Nephron (organoid): ENCODE measurements around the gene ABLIM2.

Experiments used
- H3K27ac Mint-ChIP-seq, 3 experiments: 2 replicates each; pipeline ENCODE4 v1.8.0; 2020; ENCODE audit warnings: mixed read lengths in 3 of 3, mild to moderate bottlenecking in 2 of 3, moderate library complexity in 1 of 3
- H3K27me3 Mint-ChIP-seq: 2 replicates; pipeline ENCODE4 v1.8.0; 2021; ENCODE audit warnings: low read depth, mild to moderate bottlenecking, moderate library complexity, mixed read lengths
- H3K36me3 Mint-ChIP-seq: 2 replicates; pipeline ENCODE4 v1.8.0; 2020; ENCODE audit warnings: low read depth, mixed read lengths
- H3K4me1 Mint-ChIP-seq: 2 replicates; pipeline ENCODE4 v1.8.0; 2020; ENCODE audit warnings: mixed read lengths
- H3K4me3 Mint-ChIP-seq, 3 experiments: 2 replicates each; pipeline ENCODE4 v1.8.0; 2020; ENCODE audit warnings: mild to moderate bottlenecking in 3 of 3, mixed read lengths in 3 of 3, moderate library complexity in 2 of 3
- H3K9me3 Mint-ChIP-seq: 2 replicates; pipeline ENCODE4 v1.8.0; 2020; ENCODE audit warnings: mixed read lengths
- TF ChIP-seq, protein P1 (sequence below), 3 experiments: fragments of 200-600 bp; sonication (generic); IDR thresholded peaks; one replicate each; pipeline ENCODE4 v1.5.0; 2021; ENCODE audit warnings: antibody characterized with exemption in 3 of 3; ENCODE audit not compliant: unreplicated experiment in 3 of 3

Gene ABLIM2

DNA sequence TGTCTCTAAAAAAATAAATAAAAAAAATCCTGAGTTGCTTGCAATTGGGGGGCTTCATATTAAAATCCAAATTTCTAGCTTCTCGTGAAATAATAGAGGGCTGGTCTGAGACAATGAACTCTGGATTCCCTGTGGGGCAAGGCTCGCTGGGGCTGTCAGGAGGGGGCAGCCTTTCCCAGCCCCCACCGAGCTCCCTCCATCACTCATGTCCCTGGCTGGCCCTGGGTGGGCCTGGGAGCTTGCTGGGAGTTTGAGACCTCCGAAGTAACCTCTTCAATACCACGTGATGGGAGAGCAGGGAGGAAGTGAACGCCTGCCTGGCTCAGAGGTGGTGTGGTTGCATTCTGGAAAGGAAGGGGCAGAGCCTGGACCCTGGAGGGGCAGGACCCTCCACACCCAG is 164.9 kb downstream of the ABLIM2 start:
- Mint-ChIP-seq H3K36me3 (no peaks in the 10 kb centered on the region), H3K9me3 (peaks cover 11% of the 10 kb centered on the region), H3K27ac (no peak overlapping the region), H3K4me1 (no peaks in the 10 kb centered on the region), H3K4me3 (no peak overlapping the region), H3K27me3 (peaks cover 5% of the 10 kb centered on the region)
- TF ChIP-seq, protein P1, sequence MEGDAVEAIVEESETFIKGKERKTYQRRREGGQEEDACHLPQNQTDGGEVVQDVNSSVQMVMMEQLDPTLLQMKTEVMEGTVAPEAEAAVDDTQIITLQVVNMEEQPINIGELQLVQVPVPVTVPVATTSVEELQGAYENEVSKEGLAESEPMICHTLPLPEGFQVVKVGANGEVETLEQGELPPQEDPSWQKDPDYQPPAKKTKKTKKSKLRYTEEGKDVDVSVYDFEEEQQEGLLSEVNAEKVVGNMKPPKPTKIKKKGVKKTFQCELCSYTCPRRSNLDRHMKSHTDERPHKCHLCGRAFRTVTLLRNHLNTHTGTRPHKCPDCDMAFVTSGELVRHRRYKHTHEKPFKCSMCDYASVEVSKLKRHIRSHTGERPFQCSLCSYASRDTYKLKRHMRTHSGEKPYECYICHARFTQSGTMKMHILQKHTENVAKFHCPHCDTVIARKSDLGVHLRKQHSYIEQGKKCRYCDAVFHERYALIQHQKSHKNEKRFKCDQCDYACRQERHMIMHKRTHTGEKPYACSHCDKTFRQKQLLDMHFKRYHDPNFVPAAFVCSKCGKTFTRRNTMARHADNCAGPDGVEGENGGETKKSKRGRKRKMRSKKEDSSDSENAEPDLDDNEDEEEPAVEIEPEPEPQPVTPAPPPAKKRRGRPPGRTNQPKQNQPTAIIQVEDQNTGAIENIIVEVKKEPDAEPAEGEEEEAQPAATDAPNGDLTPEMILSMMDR (IDR thresholded peaks at IDR 0.05; ENCODE audit: unreplicated experiment in 3 of 3): no peak

- Mint-ChIP-seq H3K4me3 (no peak overlapping the region), H3K27ac (no peak overlapping the region), H3K4me1 (no peaks in the 10 kb centered on the region), H3K9me3 (peaks cover 11% of the 10 kb centered on the region), H3K27me3 (peaks cover 5% of the 10 kb centered on the region), H3K36me3 (no peaks in the 10 kb centered on the region)
- TF ChIP-seq, protein P1 (IDR thresholded peaks at IDR 0.05; ENCODE audit: unreplicated experiment in 3 of 3): no peak
These were observed 165.8 kb downstream of the ABLIM2 start for GRCh38 chr4:7992846-7993245.

- Mint-ChIP-seq H3K9me3 (peaks cover 6% of the 10 kb centered on the region), H3K27me3 (peaks cover 7% of the 10 kb centered on the region), H3K4me1 (peaks cover 6% of the 10 kb centered on the region), H3K36me3 (no peaks in the 10 kb centered on the region), H3K27ac (no peak overlapping the region), H3K4me3 (no peak overlapping the region)
- TF ChIP-seq, protein P1 (IDR thresholded peaks at IDR 0.05; ENCODE audit: unreplicated experiment in 3 of 3): no peak
These were observed 167.7 kb downstream of the ABLIM2 start for GRCh38 chr4:7990807-7991459.

DNA sequence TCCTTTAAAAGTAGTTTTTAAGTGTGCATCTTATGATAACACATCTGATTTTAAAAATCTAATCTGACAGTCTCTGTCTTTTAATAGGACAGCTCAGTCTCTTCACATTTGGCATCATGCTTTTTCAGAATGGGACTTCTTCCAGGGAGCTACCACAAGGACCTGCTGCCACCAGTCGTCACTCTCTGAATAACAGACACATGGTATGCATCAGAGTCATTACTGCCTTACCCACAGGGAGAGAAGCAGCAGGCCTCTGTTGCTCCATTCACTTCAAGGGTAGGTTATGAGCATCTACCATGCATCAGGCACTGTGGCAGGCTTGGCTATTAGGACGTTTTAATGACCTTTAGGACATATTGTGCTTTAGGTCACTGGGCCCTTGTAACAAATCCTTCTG is 169.0 kb downstream of the ABLIM2 start:
- Mint-ChIP-seq H3K36me3 (no peaks in the 10 kb centered on the region), H3K9me3 (peaks cover 6% of the 10 kb centered on the region), H3K27ac (no peak overlapping the region), H3K27me3 (peaks cover 7% of the 10 kb centered on the region), H3K4me1 (peaks cover 9% of the 10 kb centered on the region), H3K4me3 (no peak overlapping the region)
- TF ChIP-seq, protein P1 (IDR thresholded peaks at IDR 0.05; ENCODE audit: unreplicated experiment in 3 of 3): no peak

- Mint-ChIP-seq H3K9me3 (peaks cover 6% of the 10 kb centered on the region), H3K27ac (no peak overlapping the region), H3K4me1 (peaks cover 14% of the 10 kb centered on the region), H3K4me3 (no peak overlapping the region), H3K36me3 (no peaks in the 10 kb centered on the region), H3K27me3 (peaks cover 7% of the 10 kb centered on the region)
- TF ChIP-seq, protein P1 (IDR thresholded peaks at IDR 0.05; ENCODE audit: unreplicated experiment in 3 of 3): no peak
These were observed 170.2 kb downstream of the ABLIM2 start for GRCh38 chr4:7988437-7988836.
